ENCODE measurements around the gene CCDC69. TPM values are rescaled to one million over a fixed set of nuclear protein-coding genes. Genes with fewer than 3 reads are reported as not detected.

CCDC69 gene
- total RNA-seq: 98.9 and 109 TPM in 2 replicates

GRCh38 chr5:151223447-151224264 is at the start of gene CCDC69:
Gene CCDC69 (minus strand): TSS chr5:151224092. CDS start chr5:151223970, 122 bp downstream.
- intact Hi-C loops (cut with micrococcal nuclease): loop anchor here (1.0 to 2.0 kb wide), 5 partner anchors 9 to 27 kb away; no protein-coding TSS in a partner anchor
- Mint-ChIP-seq H3K4me1 (peaks cover 73% of the 10 kb centered on the region), H3K27me3 (no peaks in the 10 kb centered on the region), H3K27ac (peak within 1 kb of the TSS; percentile 93), H3K36me3 (ENCODE audit: low read depth) (peaks cover 34% of the 10 kb centered on the region), H3K9me3 (no peaks in the 10 kb centered on the region), H3K4me3 (peak within 1 kb of the TSS; percentile 91)
- ChIA-PET POLR2A (interaction anchor here (0.6 to 7.0 kb wide), 28 partner anchors 11 to 774 kb away, joined by 3 to 222 read pairs (median 5); partner anchors contain the start of genes ANXA6, GM2A, RPS14 and TNIP1), CTCF (interaction anchor here (0.9 to 3.5 kb wide), 9 partner anchors 9 to 108 kb away, joined by 3 to 24 read pairs (median 11); no protein-coding TSS in a partner anchor)
- peak; percentile 51 for ATAC-seq (ENCODE audit: low read depth)
- TF ChIP-seq CTCF (IDR thresholded peaks at IDR 0.05): no peak
- DNase-seq: peak; percentile 56

GRCh38 chr5:151271336-151271735 is 47.4 kb upstream of the CCDC69 start:
- DNase-seq: no peak
- H3K36me3 Mint-ChIP-seq (ENCODE audit: low read depth): peaks cover 36% of the 10 kb centered on the region
- peaks cover 3% of the 10 kb centered on the region for H3K4me1 Mint-ChIP-seq
- ChIA-PET CTCF (no interaction called here), POLR2A (interaction anchor here (0.8 to 1.1 kb wide), 2 partner anchors 18 to 142 kb away, joined by 4 to 8 read pairs; partner anchors contain the start of gene GM2A)
- ATAC-seq (ENCODE audit: low read depth): no peak
- no peaks in the 10 kb centered on the region for H3K9me3 Mint-ChIP-seq
- TF ChIP-seq CTCF (IDR thresholded peaks at IDR 0.05): no peak
- H3K27me3 Mint-ChIP-seq: no peaks in the 10 kb centered on the region
- H3K4me3 Mint-ChIP-seq: no peak overlapping the region
- intact Hi-C loops (cut with micrococcal nuclease): loop anchor here (5.0 kb wide), 1 partner anchor 36 kb away; no protein-coding TSS in a partner anchor
- no peak overlapping the region for H3K27ac Mint-ChIP-seq

- Mint-ChIP-seq H3K27ac (no peak overlapping the region), H3K9me3 (no peaks in the 10 kb centered on the region), H3K36me3 (ENCODE audit: low read depth) (peaks cover 39% of the 10 kb centered on the region), H3K4me1 (peaks cover 3% of the 10 kb centered on the region), H3K4me3 (no peak overlapping the region), H3K27me3 (no peaks in the 10 kb centered on the region)
- DNase-seq (no peak), ATAC-seq (ENCODE audit: low read depth) (peak; percentile 95)
- ChIA-PET CTCF (interaction anchor here (0.8 kb wide), 1 partner anchor 29 kb away, joined by 3 read pairs; no protein-coding TSS in a partner anchor), POLR2A (interaction anchor here (0.8 to 1.1 kb wide), 2 partner anchors 17 to 141 kb away, joined by 4 to 8 read pairs; partner anchors contain the start of gene GM2A)
- no peak for TF ChIP-seq CTCF (IDR thresholded peaks at IDR 0.05)
- intact Hi-C loops (cut with micrococcal nuclease): loop anchor here (1.0 to 5.0 kb wide), 4 partner anchors 13 to 56 kb away; no protein-coding TSS in a partner anchor
These were observed 46.7 kb upstream of the CCDC69 start for GRCh38 chr5:151270599-151270998.

GRCh38 chr5:151267491-151268260 is 43.8 kb upstream of the CCDC69 start:
- Mint-ChIP-seq H3K4me1 (peaks cover 16% of the 10 kb centered on the region), H3K27ac (peak overlapping the region; percentile 30), H3K4me3 (no peak overlapping the region), H3K9me3 (no peaks in the 10 kb centered on the region), H3K36me3 (ENCODE audit: low read depth) (peaks cover 64% of the 10 kb centered on the region), H3K27me3 (no peaks in the 10 kb centered on the region)
- DNase-seq (no peak), ATAC-seq (ENCODE audit: low read depth) (no peak)
- ChIA-PET POLR2A (interaction anchor here (1.7 kb wide), 1 partner anchor 10 kb away, joined by 6 read pairs; no protein-coding TSS in a partner anchor), CTCF (no interaction called here)
- TF ChIP-seq CTCF (IDR thresholded peaks at IDR 0.05): no peak
- intact Hi-C loops (cut with micrococcal nuclease): no loop called here

Data from activated B cell treated with CpG ODN at 0.5 μM for 24 hours (primary cell).